AML-193 (cell line): ENCODE measurements around the gene RAB44.
A peak's percentile ranks its signal among the peaks of the same experiment; 100 is the strongest.

ENCODE experiments used
- DNase-seq, 2 experiments: peaks; one replicate each; lab custom pipeline; 2025; lab: John Stamatoyannopoulos, UW

RAB44 gene

GRCh38 chr6:36771145-36771544, 73.5 kb downstream of the RAB44 start:
- peak in 1 of 2 experiments; percentile 35 for DNase-seq

GRCh38 chr6:36772397-36772796, 74.8 kb downstream of the RAB44 start:
- DNase-seq: no peak

DNA sequence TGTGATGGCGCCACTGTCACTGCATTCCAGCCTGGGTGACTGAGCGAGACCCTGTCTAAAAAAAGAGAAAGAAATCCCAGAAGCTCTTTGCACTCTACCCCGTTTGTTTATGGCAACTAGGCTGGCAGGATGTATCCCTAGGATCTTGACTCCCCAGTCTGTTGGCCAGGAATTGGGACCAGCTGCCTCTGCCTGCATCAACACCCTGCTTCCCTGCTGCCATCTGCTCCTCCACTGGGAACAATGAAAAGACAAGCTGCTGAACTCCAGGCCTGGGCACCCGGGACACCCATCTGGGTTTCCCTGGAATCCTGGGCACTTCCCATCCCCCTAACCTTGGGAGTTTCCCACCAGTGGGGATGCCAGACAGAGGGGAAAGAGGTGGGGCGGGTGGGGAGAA, 76.7 kb downstream of the RAB44 start:
- no peak for DNase-seq

- no peak for DNase-seq
Measured at GRCh38 chr6:36776167-36776566, 78.5 kb downstream of the RAB44 start.

DNA sequence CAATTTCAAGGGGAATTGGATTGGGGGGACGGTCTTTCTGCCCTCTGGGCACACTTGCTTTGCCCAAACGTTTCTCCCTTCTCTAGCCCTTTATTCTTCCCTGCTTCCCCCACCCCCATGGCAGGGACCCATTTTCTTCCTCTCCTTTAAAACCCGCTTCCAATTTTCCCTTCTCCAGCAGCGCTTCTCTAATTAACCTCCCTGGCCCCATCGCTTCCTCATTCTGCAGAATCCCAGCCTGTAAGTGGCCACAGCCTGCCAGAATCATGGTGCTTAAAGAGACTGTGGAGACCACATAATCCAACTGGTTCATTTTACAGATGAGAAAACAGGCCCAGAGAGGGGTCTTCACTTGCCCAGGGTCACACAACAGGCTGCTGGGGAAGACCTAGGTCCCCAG, 80.2 kb downstream of the RAB44 start:
- peak in 1 of 2 experiments; percentile 9 for DNase-seq

DNA sequence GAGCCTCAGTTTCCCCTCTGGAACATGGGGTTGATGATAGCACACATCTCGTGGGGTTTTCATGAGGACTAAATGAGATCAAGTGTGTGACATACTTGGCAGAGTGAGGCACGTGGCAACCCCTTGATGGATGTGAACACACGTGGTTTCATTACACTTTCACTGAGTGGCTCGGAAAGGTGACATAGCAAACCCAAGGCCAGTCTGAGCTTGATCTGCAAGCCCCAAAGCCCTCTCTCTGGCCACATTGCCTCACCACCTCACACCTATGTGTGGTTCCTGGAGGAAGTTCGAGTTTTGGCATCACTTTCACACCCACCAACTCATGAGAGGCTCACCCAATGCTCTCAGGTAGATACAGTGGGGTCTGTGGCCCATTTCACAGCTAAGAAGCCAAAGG, 81.6 kb downstream of the RAB44 start:
- DNase-seq: no peak

DNA sequence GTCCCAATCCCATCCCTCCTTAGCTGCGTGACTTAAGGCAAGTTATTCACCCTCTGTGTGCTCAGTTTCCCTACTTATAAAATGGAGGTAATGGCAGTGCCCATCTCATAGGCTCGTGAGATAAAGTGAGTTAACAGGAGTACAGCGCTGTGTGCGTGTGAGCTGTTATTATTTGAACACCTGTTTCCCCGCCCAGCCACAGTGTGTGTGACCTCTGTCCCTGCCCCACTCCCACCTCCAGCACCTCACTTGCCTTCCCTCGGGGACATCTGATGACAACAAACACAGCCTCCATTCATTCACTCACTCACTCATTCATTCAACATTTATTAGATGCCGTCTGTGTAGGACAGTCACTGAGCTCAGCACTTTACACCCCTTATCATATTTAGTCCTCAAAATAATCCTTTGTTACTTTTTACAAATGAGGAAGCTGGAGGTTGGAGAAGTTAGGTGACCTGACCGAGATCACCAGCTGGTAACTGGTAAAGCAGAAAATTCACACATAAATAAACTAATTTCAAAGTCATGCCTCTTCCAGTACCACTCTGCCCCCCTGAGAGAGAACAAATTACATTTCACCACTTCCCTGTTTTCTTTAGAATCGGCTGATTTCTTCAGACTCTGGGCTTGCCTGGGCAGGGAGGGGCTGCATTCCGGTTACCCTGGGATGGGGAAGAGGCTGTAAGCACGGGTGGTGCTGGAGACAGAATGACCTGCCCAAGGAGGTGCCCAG, 83.0 kb downstream of the RAB44 start:
- peak; percentile 88 to 90 for DNase-seq

DNA sequence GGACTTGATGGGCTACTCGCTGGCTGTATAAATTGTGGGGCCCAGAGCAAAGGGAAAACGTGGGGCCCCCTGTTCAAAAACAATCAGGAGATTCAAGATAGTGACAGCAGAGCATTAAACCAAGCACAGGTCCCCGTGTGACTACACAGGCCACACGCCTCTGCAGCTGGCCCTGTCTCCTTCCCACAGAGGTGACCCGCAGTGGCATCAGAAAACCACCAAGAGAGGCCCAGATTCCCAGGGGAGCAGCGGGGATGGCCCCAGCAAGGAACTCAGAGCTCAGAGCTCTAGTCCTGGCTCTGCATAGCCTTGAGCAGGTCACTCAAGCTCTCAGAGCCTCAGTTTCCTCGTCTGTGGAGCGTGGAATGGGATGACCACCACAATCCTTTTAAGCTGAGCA, 84.0 kb downstream of the RAB44 start:
- no peak for DNase-seq
